C1 segment of cervical spinal cord (tissue), 14 donors: ENCODE results near the gene SAG.
"Not testable (repeated sequence)": the region's sequence is repeated elsewhere in the genome, so short reads cannot be mapped to it uniquely, and the experiment has no call there.

Experiments
- DNase-seq, 14 donors: peaks; one replicate each; lab custom pipeline; 2025; lab: John Stamatoyannopoulos, UW

Gene SAG

GRCh38 chr2:233329489-233330135, 22.0 kb downstream of the SAG start:
- no peak for DNase-seq

- peak in 10 of 14 donors; percentile 14 to 71 (median 50) for DNase-seq
Observed at GRCh38 chr2:233331536-233331935, 23.9 kb downstream of the SAG start.

DNA sequence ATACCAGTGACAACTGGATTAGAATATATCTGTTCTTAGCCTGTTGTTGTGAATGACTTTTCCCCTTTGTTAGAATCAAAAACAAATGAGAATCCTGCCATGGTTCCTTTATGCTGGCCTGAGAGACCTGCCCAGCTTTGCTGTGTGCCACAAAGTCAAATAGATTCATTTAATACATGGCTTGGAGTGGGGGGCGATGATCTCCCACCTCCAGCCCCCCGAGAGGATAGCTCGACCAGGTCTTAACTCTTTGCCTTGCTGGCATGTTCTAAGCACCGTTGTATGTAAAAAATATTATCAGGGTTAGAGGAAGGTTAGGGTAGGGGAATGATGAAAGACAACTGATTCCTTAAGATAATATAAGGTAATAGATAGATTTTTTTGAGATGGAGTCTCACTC, 24.5 kb downstream of the SAG start:
- no peak for DNase-seq

GRCh38 chr2:233334915-233335314, 27.3 kb downstream of the SAG start:
- DNase-seq: no peak

DNA sequence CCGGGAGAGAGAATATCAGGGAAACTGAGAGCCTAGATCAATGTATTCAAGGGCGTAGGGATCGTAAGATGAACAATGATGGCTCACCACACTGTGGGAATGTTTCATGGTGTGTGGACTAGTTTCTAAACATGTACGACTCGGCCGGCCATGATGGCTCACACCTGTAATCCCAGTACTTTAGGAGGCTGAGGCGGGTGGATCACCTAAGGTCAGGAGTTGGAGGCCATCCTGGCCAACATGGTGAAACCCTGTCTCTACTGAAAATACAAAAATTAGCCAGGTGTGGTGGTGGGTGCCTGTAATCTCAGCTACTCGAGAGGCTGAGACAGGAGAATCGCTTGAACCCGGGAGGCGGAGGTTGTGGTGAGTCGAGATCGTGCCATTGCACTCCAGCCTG, 28.5 kb downstream of the SAG start:
- DNase-seq: not testable (repeated sequence)

DNA sequence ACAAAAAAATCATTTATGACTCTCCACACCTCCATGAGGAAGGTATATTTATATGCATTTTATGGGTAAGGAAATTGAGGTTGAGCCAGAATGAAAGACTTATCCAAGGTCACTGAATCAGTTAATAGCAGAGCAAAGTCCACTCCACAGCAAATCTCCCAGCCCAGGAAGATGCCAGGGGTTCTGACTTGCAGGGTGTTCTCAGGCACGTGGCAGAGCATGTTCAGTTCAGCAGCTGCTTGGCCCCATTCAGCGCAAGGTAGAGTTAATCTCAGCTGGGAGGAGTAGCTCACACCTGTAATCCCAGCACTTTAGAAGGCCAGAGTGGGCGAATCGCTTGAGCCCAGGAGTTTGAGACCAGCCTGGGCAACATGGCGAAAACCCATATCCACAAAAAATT, 28.9 kb downstream of the SAG start:
- DNase-seq: no peak

DNA sequence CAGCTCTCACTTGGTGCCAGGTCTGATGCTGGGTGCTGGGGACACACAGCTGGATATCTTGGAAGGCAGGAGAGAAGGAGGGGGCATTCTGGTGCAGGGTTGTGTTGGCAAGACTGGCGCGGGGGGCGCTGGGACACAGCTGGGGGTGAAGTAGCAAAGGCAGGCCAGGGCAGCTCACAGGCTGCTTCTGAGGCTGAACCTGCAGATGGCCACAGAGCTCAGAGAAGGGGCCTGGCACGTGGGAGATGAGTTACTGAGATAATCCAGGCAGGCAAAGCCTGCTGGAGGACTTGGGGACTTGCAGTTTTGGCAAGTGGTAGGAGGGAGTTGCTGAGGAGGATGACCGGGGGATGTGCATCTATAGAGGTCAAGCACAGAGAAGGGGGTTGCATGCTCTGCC, 30.4 kb downstream of the SAG start:
- DNase-seq: no peak

DNA sequence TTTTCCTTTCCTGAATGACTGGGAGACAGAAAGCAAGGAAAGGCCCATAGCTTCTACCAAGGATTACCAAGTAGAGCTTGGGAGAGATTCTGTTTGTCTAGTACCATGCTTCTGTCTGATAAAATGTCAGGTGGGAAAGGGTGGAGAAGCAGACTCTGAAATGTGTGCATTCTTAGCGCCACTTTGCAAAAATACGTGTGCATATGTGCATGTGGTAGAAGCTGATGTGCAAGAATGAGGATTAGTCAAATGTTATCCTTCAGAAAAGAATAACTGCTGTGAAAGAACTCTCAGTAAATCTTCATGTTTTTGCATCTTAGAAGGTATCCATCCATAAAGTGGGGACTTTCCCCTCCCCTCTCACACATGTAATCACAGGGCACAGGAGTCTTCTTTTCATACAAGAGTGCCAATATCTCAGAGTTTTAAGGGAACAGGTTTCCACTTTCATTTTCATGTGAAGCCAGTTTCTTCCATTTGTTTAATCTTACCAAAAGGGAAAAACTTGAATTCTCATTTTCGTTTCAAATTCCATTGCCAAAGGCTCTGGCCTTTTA, 31.3 kb downstream of the SAG start:
- no peak for DNase-seq

- no peak for DNase-seq
Observed at GRCh38 chr2:233339427-233339826, 31.8 kb downstream of the SAG start.

DNA sequence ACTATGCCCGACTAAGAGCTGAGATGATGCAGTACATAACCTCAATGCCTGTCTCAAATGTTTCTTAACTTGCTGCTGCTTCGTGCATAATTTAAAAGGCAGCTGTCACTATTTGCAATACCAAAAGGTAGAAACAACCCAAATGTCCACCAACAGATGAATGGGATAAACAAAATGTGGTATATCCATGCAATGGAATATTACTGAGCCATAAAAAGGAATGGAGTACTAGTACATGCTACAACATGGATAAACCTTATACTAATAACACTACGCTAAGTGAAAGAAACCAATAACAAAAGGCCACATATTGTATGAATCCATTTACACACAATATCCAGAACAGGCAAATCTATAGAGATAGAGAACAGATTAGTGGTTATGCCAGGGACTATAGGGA, 33.7 kb downstream of the SAG start:
- no peak for DNase-seq

DNA sequence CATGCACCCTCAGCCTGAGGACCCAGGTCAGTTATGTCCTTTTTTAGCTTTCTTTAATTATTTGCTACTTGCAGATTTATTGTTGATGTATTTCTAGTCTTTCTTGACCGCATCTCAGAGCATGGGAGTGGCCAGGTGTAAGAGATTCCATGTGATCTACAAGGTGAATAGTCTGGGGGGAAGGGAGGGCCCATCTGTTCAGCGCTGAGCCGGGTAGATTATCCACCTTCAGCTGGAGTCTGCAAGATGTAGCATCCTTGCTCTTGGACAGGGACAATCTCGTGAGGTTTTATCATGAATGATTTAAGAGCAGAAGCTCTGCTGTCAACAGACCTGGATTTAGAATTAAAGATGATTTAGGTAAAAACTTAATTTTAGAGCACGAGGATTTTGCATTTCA, 34.7 kb downstream of the SAG start:
- no peak for DNase-seq

GRCh38 chr2:233343171-233343705, 35.6 kb downstream of the SAG start:
- no peak for DNase-seq

- DNase-seq: no peak
Observed at GRCh38 chr2:233346376-233346775, 38.8 kb downstream of the SAG start.

DNA sequence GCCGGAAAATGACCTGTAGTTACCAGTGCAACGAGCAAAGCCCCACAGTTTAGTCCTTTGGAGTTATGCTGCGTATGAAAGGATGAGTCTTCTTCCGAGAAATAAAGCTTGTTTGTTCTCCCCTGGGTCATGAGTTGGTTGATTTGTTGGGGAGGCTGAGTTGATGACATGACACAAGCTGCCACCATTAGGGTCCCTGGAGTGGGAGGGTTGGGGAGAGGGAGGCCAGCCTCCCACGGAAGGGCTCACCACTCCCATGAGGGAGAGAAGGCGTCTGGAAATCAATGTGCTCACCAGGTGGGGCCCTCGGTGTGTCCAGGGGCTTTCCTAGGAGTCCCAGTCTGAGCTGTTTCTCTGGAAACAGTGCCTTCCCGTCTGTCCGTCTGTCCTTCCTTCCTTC, 39.3 kb downstream of the SAG start:
- peak in 3 of 14 donors; percentile 16 to 64 (median 45) for DNase-seq

DNA sequence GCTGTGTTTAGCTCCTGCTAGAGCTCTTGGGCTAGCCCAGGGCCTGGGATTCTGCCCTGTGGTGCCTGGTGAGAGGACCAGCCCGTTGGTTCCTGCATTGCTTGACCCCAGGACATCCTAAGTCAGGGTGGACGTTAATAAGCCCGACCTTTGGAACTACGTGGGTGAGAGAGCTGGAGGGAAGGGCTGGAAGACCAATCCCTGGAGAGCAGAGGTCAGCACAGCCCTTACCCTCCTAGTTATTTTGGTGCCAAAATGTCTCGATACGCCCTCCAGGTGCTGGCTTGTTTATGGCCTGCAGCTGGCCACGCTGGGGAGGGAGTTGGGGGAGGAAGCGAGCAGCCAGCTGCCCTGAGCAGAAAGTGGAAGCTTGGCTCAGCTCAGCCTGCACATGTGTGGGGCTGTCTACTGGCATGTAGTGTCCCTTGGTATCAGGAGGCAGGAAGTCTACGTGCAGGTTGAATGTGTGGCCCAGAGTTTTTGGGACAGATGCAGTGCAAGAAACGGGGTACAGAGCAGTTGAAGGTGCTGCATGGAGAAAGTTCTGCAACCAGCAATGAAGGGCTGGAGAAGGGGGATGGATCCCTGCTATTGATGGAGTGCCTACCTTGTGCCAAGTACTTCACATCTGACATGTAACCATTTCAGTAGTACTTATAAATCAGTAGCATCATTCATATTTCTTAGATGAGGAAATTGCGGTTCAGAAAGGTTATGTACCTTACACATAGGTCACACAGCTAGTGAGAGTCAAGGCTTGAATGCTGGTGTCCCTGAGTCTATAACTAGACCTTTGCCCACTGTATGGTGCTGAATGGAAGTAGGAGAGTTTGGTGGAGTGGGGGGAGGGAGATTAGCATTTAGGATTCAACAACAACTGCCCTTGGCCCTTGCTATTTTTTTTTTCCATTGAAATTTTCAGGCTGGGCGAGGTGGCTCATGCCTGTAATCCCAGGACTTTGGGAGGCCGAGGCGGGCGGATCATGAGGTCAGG, 41.7 kb downstream of the SAG start:
- peak in 8 of 14 donors; percentile 36 to 69 (median 52) for DNase-seq

DNA sequence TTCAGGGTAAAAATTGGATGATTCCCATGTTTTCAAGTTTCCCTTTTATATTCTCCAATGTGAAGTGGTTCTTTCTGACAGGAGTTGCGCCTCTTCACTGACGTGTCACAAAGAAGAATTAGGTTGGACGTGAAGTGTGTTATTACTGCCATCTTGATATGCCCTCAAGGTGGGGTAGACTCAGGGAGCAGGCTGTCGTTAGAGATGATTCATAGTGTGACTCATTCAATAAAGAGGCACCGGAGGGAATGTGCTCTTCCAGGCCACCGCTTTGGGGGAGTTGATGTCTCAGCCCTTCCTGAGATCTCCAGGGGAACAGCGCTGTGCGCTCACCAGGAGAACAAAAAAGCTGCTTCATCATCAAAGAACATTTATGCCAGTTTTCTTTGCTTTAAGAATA, 43.1 kb downstream of the SAG start:
- DNase-seq: peak in 1 of 14 donors; percentile 54

- no peak for DNase-seq
Observed at GRCh38 chr2:233351423-233351822, 43.8 kb downstream of the SAG start.

DNA sequence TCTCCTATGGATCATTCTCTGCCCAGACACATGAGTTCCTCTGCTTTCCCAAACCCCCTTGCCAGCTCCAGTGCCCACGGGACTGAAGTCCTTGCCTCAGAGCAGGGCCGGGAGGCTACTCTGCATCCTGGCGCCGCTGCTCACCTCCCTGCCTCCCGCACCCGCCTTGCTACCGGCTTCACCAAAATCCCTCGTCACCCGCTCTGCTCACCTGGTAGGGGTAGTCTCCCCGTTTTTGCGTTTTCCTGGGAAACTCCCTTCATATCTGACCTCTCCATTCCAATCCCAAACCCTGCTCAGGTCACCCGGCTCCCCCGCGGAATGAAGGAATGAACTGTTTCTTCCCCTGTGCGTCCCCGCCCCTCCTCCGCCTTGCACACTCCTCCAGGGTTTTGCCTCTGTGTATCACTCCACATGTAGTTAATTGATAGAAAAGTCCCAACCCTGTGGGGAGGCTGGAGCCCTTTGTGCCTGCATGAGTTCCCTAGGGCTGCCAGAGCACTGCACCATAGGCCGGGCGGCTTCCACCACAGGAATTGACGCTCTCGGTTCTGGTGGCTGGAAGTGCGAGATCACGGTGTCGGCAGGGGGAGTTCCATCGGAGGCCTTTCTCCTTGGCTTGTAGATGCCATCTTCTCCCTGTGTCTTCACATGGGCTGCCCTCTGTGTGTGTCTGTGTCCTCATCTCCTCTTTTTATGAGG, 44.7 kb downstream of the SAG start:
- DNase-seq: no peak

GRCh38 chr2:233353101-233353768, 45.6 kb downstream of the SAG start:
- DNase-seq: peak in 2 of 14 donors; percentile 20 to 29

GRCh38 chr2:233353769-233354499, 46.3 kb downstream of the SAG start, which contains the start of gene DGKD:
Gene DGKD (plus strand): TSS chr2:233354494. CDS start chr2:233354519, 25 bp downstream.
- DNase-seq: peak in 9 of 14 donors; percentile 31 to 83 (median 53)
